Measurements from ENCODE around the gene CLIC6.

- TF ChIP-seq CTCF (IDR thresholded peaks at IDR 0.05) (no peak), POLR2A (IDR thresholded peaks at IDR 0.05) (no peak)
Measured at GRCh38 chr21:34696121-34696520, 27.3 kb downstream of the CLIC6 start.

Measured in testis (tissue), 2 donors.